HG02610 (cell line): ENCODE results near the gene RCBTB2.

Experiments
- ATAC-seq: cut with Tn5 transposase; IDR thresholded peaks from one replicate; pipeline ENCODE4 v1.9.1; 2021; ENCODE audit warnings: mild to moderate bottlenecking, moderate library complexity; ENCODE audit not compliant: unreplicated experiment

The RCBTB2 gene

DNA sequence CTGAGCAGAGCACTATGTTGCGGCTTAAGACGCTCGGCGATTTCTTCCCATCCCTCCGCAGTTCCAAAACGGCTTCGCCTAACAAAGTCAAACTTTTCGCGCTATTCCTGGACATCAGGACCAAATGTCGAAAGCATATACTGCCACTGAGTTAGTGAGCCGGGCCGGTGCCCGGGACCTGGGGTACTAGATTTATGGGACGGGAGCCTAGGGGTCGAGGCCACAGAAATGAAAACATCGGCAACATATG is 699 bp downstream of the RCBTB2 start:
- no peak for ATAC-seq

DNA sequence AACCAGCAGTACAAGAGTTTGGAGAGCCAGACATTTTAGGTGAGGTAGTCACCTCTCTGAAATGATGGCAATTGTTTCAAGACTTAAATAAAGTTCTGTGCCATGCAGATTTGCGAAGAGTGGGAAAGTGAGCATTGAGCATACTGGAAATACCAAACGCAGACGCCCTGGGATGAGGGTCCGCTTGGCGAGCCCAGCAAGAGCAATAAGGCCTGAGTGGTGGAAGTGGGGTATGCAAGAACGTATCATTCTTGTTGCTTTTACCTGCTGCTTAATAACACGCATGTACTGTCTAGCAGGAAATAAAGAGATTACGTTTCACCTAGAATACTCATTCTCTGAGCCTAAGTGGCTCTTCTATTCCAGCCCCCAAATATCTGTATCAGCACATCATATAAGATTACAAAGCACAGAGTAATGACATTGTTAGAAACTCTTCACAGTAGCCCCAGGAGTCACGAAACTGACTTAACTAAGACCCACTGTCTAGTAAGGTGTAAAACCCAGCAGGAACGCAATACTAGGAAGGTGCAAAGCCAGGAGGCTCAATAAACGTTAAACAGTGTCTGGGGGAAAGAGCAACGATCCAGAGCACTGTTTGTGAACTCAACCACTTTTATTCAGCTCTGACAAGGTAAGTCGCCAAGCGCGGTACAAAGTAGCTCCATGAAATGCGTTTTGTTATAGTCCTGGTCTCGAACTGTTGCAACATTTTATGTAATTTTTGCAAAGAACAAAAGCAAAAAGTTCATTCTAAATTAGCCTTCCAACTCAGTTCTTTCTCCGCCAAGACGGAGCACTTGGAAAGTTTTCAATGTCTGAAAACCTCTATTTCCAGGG is 1.2 kb downstream of the RCBTB2 start:
- ATAC-seq, result no peak

- no peak for ATAC-seq
Measured at GRCh38 chr13:48530833-48531232, 2.0 kb downstream of the RCBTB2 start.

- no peak for ATAC-seq
Measured at GRCh38 chr13:48528720-48529119, 4.2 kb downstream of the RCBTB2 start.

DNA sequence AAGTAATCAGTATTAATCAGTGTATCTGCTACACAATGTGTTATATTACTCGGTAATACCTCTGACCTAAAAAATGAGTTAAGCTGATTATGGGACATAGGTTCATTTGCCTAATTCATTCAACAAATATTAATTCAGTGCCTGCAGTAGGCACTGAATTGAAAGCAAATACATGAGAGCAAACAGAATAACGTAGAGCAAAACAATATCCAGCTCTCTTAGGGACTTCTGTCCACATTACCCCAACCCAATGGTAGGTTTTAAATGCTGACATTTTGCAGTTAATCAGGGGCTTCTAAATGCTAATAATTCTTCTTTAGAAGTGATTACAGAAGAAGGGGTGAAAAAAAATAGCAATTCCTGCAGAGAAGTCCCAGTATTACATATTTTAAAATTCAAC is 4.9 kb downstream of the RCBTB2 start:
- no peak for ATAC-seq

DNA sequence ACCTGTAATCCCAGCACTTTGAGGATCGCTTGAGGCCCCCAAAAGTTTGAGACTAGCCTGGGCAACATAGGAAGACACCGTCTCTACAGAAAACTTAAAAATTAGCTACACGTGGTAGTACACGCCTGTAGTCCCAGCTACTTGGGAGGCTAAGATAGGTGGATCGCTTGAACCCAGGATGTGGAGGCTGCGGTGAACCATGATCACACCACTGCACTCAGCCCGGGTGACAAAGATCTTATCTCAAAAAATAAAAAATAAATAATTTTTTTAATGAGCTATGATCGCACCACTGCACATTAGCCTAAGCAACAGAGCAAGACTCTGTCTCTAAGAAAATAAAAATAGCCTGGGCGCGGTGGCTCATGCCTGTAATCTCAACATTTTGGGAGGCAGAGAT is 6.6 kb downstream of the RCBTB2 start:
- no peak for ATAC-seq

DNA sequence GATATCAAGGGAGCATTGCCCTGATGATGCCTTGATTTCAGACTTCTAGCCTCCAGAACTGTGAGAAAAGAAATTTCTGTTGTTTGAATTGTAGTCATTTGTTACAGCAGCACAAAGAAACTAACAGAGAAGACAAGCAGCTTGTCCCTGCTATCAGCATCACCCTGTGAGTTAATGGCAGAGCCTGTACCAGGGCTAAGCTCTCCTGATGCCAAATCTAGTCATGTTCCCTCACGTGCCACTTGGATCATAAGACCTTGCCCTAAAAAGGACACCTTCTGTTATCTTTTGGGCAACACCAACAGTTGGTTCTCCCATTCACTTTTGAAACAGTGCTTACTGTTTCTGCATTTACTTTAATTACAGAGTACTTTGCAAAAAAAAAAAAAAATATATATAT is 14.8 kb downstream of the RCBTB2 start:
- ATAC-seq, result no peak

DNA sequence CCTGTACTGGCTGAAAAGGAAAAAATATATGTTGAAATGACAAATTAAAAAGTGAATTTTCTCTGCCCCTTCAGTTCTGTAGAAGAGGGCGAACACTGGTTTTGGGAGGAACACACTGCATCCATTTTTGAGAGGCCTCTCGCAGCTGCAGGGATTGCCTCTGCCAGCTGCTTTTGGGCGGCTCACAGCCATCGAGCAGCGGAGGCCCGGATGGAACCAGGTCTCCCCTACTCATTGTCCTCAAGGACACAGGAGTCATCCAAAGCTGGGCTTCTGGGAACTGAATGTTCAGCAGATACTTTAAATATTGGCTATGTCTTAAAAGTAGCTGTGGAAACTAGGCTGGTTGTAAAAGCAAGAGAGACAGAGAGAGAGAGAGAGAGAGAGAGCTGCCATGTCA is 17.1 kb downstream of the RCBTB2 start:
- ATAC-seq, result no peak

- ATAC-seq, result no peak
Measured at GRCh38 chr13:48514793-48515192, 18.1 kb downstream of the RCBTB2 start.

DNA sequence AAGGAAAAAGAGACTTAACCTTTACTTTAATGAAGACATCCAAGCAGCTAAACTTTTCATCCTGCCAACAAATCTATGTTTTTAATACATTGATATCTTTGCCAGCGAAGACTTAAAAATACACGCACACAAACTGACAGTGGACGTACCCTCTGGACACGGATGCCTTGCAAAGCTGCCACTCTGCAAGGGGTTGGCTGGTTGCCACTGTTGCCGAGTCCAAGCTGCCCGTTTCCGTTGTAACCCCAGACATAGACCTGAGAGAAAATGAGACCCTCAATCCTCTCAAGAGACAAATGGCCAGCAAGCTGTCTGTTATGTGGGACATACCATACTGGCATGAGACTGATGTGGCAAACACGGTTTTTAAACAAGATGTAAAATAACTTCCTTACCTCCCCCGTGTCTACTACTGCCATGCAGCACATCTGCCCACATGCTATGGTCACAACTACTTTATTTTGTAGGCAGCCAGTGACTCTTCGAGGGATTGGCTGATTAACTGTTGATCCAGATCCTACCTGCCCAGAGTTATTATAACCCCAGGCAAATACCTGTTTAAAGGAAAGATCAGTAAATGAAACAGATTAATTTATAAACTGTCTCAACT is 21.2 kb downstream of the RCBTB2 start:
- ATAC-seq, result no peak

- no peak for ATAC-seq
Measured at GRCh38 chr13:48510698-48511097, 22.2 kb downstream of the RCBTB2 start.

DNA sequence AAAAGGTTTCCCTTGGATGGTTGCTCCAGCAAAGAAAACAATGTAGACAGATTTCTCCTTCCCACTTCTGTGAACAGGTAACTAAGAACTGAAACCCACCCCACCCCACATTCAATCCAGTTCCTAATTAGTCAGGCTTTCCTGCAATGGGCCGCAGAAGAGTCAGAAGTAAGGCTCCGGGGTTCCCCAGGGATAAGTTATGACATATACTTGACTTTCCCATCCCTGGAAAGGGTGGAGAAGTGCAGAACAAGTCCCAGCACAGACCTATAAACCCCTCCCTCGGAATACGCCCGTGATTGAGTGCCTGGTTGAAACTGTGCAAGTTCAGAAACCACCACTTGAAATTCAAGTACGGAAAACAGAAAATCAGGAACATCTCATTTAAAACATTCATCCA is 24.9 kb downstream of the RCBTB2 start:
- ATAC-seq, result no peak

DNA sequence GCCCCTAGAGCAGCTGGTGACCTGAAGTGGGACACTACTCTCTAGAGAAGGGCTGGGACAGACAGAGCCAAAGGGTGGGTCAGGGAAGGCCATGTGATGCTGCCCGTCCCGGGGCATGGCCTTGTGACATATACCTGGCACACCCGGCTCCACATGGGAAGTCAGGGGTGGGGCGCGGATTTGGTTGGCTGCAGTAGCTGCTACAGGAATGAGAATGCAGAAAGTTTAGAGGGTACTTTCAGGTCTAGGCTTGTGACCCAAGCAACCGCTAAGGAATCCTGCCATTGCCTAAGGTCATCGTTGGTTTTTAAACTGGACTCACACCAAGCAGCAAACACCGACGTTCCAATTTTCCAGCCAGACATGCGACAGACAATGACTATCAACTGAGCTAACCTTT is 25.9 kb downstream of the RCBTB2 start:
- ATAC-seq, result no peak

DNA sequence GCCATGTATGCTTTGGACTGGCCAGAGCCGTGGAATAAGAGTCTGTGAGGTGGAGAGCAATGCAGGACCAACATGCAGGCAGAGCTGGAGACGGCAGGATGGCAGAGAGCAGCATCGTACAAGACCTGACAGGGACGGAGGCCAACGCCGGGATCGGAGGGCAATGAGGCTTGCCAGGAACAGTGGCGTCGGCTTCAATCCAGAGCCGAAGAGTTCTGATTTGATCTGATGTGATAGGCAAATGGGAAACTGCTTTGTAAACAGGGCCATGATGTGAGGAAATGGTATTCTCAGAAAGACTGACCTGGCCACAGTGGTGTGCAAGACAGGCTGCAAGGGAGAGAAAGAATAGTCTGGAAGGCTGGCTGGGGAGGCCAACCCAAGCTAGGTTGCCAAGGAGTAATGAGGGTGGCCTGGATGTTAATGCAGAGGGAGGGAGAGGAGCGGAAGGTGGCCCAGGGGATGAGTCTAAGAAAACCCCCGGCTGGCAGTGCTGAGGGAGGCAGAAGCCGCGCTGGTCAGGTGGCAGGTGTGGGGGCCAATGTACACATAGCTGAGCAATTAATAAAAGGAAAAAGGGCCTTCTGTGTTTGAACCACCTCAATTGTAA is 26.7 kb downstream of the RCBTB2 start:
- peak; percentile 22 for ATAC-seq

- peak; percentile 65 for ATAC-seq
Measured at GRCh38 chr13:48505597-48506091, 27.2 kb downstream of the RCBTB2 start.

GRCh38 chr13:48505012-48505411 is 27.9 kb downstream of the RCBTB2 start:
- peak; percentile 24 for ATAC-seq

DNA sequence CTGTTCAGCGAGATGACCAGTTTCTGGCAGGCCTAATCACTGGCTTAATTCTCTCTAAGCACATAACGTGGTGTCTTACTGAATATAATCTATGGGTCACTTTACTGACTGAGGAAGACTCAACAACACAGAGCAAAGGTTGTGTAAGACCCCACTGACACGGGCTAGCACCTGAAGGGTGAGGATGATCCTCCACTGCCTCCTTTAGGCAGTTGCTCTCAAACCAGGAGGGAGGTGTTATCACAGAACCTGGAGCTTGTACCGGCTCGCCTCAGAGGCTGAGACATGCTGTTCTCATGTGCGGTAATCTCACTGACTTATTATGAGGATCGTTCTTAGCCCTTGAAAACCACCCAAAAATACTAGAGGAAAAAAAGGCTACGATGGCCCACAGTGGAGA is 28.3 kb downstream of the RCBTB2 start:
- no peak for ATAC-seq

DNA sequence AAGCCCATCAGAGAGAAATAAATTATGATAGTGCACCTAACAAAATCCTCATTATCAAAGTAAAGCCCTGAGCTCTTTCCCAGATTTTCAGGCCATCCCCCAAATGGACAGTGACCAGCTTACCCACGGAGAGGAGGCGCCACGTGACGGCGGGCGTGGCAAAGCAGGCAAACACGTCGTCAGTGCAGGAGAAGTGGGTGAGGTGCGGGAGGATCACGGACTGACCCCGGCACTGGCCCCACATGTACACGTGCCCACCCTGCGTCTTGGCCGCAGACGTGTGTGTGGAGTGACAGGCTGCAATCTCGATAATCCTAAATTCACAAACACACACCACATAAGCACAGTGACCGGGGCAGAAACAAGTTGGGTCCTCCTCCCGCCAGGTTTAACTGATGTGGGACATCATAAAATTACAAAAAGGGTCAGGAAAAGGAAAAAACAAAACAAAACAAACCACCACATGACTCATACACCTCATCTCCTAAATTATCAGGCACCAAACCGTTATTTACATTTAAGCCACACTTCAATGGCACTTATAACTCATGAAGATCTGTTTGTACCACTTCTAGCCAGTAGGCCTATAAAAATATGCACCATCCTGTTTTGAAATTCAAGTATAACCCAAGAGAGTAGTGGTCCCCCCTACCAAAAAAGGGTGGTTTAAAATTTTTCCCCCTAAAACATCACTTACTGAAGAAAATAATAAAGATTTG is 30.1 kb downstream of the RCBTB2 start:
- no peak for ATAC-seq

DNA sequence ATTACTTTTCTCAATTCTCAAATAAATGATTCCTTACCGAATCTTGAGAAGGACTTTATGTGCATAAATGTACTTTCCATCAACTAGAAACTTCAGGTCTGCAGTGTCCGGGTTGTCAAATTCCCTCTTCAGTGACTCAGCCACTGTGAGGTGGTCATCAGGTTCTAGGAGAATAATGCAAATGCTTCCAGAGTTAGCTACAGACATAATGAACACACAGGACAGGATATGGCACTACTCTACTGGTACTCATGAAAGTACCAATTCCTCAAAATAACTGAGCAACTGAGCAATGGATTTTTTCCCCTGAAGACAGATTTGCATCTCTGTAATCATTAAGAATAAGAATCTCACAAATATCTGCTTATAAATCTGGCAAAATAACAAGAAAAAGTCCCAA is 31.2 kb downstream of the RCBTB2 start:
- peak; percentile 36 for ATAC-seq

- ATAC-seq, result peak; percentile 45
Measured at GRCh38 chr13:48500652-48501197, 32.2 kb downstream of the RCBTB2 start.

DNA sequence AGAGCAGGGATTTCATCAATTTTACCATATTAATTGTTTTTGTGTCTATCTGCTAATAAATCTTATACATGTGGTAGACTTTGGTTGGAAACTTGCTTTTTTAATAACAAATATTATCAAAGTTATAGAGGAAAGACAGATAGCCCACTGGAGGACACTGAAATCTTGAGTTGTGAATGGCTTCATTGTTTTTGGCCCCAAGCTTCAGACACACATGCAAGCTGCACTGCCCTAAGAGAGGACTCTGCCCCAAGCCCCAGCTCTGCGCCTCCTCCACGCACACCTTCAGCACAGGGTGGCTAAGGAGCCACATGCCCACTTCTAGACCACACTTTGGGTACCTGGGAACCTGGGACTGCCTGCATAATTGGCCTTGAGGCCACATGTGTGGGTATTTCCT is 35.2 kb downstream of the RCBTB2 start:
- no peak for ATAC-seq
